Measurements from ENCODE around the gene POLR3E.

The POLR3E gene

DNA sequence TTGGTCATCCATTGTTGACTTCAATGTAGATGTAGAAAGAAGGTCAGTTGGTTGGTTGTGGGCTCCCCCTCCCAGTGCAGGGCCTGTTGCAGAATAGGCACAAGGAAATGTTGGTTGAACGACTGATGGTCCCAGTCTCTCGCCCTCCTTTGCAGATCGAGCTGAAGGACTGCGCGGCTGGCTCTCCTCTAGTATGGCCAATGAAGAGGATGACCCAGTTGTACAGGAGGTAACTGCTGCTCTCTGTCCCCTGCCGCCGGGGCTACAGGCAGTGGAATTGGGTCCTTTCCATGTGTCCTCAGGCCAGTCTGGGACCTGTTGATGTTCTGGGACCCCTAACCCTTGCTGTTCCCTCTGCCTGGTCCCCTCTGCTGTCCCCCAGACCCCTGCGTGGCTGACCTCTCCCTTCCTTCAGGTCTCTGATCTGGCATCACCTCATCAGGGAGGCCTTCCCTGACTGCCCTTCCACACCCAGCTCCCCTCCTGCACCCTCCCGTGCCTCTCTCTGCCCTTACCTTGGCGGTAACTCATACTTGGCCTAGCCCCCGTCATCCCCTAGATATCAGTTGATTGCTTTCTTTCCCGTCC, 5.7 kb downstream of the POLR3E start:
- DNase-seq (ENCODE audit: low read depth, low spot score): no peak
- Histone ChIP-seq H3K9ac (ENCODE audit: insufficient read length, low read depth) (no peak overlapping the region), H3K36me3 (ENCODE audit: insufficient read depth, insufficient read length, low read length) (peaks cover 88% of the 10 kb centered on the region), H3K4me3 (ENCODE audit: insufficient read length, low read depth) (no peak overlapping the region), H3K9me3 (ENCODE audit: insufficient read depth, low read length) (no peaks in the 10 kb centered on the region), H3K27me3 (ENCODE audit: insufficient read depth, insufficient read length) (no peaks in the 10 kb centered on the region), H3K4me1 (ENCODE audit: insufficient read depth, insufficient read length) (peaks cover 2% of the 10 kb centered on the region)
- no peak for TF ChIP-seq SUZ12 (IDR thresholded peaks at IDR 0.05; ENCODE audit: extremely low read depth, insufficient read depth, insufficient read length)
- no peak for TF ChIP-seq YY1 (IDR thresholded peaks at IDR 0.05; ENCODE audit: insufficient read depth, insufficient read length)
- TF ChIP-seq ZNF274 (IDR thresholded peaks at IDR 0.05; ENCODE audit: low read depth, low read length): no peak

DNA sequence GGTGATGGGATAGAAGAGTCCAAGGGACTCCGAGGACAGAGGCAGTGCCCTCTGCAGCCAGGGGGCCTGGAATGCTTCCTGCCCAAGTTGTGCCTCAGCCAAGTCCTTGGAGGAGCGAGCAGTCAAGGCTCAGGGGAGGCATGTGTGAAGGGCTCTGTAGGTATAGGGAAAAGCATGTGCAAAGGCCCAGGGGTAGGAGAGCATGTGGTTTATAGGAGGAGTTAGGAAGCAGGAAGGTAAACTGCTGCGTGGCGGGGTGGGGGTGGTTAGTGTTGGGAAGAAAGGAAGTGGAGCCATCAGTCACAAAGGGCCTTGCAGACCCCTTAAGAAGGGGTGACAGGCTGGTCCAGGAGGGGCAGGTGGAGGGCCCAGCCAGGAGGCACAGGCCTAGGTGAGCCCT, 7.2 kb downstream of the POLR3E start:
- no peak overlapping the region for H3K9ac ChIP-seq (ENCODE audit: insufficient read length, low read depth)
- H3K4me3 ChIP-seq (ENCODE audit: insufficient read length, low read depth): no peak overlapping the region
- H3K27me3 ChIP-seq (ENCODE audit: insufficient read depth, insufficient read length): no peaks in the 10 kb centered on the region
- no peak for TF ChIP-seq ZNF274 (IDR thresholded peaks at IDR 0.05; ENCODE audit: low read depth, low read length)
- TF ChIP-seq SUZ12 (IDR thresholded peaks at IDR 0.05; ENCODE audit: extremely low read depth, insufficient read depth, insufficient read length): no peak
- TF ChIP-seq YY1 (IDR thresholded peaks at IDR 0.05; ENCODE audit: insufficient read depth, insufficient read length): no peak
- peaks cover 96% of the 10 kb centered on the region for H3K36me3 ChIP-seq (ENCODE audit: insufficient read depth, insufficient read length, low read length)
- H3K4me1 ChIP-seq (ENCODE audit: insufficient read depth, insufficient read length): peaks cover 2% of the 10 kb centered on the region
- H3K9me3 ChIP-seq (ENCODE audit: insufficient read depth, low read length): no peaks in the 10 kb centered on the region
- no peak for DNase-seq (ENCODE audit: low read depth, low spot score)

- Histone ChIP-seq H3K4me3 (ENCODE audit: insufficient read length, low read depth) (no peak overlapping the region), H3K27me3 (ENCODE audit: insufficient read depth, insufficient read length) (no peaks in the 10 kb centered on the region), H3K36me3 (ENCODE audit: insufficient read depth, insufficient read length, low read length) (peaks cover 95% of the 10 kb centered on the region), H3K4me1 (ENCODE audit: insufficient read depth, insufficient read length) (no peaks in the 10 kb centered on the region), H3K9me3 (ENCODE audit: insufficient read depth, low read length) (no peaks in the 10 kb centered on the region), H3K9ac (ENCODE audit: insufficient read length, low read depth) (no peak overlapping the region)
- no peak for DNase-seq (ENCODE audit: low read depth, low spot score)
- TF ChIP-seq ZNF274 (IDR thresholded peaks at IDR 0.05; ENCODE audit: low read depth, low read length) (no peak), YY1 (IDR thresholded peaks at IDR 0.05; ENCODE audit: insufficient read depth, insufficient read length) (no peak), SUZ12 (IDR thresholded peaks at IDR 0.05; ENCODE audit: extremely low read depth, insufficient read depth, insufficient read length) (no peak)
Measured at GRCh38 chr16:22306788-22307187, 9.6 kb downstream of the POLR3E start.

- H3K9me3 ChIP-seq (ENCODE audit: insufficient read depth, low read length): no peaks in the 10 kb centered on the region
- H3K4me1 ChIP-seq (ENCODE audit: insufficient read depth, insufficient read length): no peaks in the 10 kb centered on the region
- H3K27me3 ChIP-seq (ENCODE audit: insufficient read depth, insufficient read length): no peaks in the 10 kb centered on the region
- H3K9ac ChIP-seq (ENCODE audit: insufficient read length, low read depth): no peak overlapping the region
- H3K36me3 ChIP-seq (ENCODE audit: insufficient read depth, insufficient read length, low read length): peaks cover 95% of the 10 kb centered on the region
- no peak for TF ChIP-seq ZNF274 (IDR thresholded peaks at IDR 0.05; ENCODE audit: low read depth, low read length)
- no peak for TF ChIP-seq SUZ12 (IDR thresholded peaks at IDR 0.05; ENCODE audit: extremely low read depth, insufficient read depth, insufficient read length)
- no peak for TF ChIP-seq YY1 (IDR thresholded peaks at IDR 0.05; ENCODE audit: insufficient read depth, insufficient read length)
- DNase-seq (ENCODE audit: low read depth, low spot score): no peak
- H3K4me3 ChIP-seq (ENCODE audit: insufficient read length, low read depth): no peak overlapping the region
Measured at GRCh38 chr16:22307838-22308237, 10.6 kb downstream of the POLR3E start.

DNA sequence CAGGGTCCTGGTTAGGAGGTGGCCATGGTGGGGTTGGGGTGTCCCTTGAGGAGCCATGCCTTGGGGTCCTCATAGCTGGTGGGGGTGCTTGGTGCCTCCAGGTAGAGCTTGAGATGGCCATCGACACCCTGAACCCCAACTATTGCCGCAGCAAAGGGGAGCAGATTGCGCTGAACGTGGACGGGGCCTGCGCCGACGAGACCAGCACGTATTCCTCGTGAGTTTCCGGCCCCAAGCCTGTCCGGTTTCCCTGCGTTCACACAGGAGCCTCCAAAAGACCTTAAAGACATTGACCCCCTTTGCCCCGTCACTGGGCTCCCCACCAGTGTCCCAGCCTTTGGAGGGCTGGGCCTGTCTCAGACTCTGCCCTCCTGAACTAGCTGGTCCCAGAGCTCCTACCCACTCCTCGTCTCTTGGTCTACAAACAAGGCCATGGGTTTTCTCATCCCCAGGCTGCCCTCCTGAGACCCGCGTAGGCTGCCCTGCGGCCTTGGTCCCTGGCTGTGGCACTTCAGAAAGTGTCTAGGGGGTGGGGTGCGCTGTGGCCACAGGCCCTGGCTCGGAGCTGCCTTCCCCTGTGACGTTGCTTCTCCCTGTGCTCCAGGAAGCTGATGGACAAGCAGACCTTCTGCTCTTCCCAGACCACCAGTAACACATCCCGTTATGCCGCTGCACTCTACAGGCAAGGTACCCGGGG, 11.8 kb downstream of the POLR3E start:
- Histone ChIP-seq H3K4me3 (ENCODE audit: insufficient read length, low read depth) (no peak overlapping the region), H3K9ac (ENCODE audit: insufficient read length, low read depth) (no peak overlapping the region), H3K36me3 (ENCODE audit: insufficient read depth, insufficient read length, low read length) (peaks cover 95% of the 10 kb centered on the region), H3K9me3 (ENCODE audit: insufficient read depth, low read length) (no peaks in the 10 kb centered on the region), H3K4me1 (ENCODE audit: insufficient read depth, insufficient read length) (no peaks in the 10 kb centered on the region), H3K27me3 (ENCODE audit: insufficient read depth, insufficient read length) (no peaks in the 10 kb centered on the region)
- TF ChIP-seq SUZ12 (IDR thresholded peaks at IDR 0.05; ENCODE audit: extremely low read depth, insufficient read depth, insufficient read length) (no peak), ZNF274 (IDR thresholded peaks at IDR 0.05; ENCODE audit: low read depth, low read length) (no peak), YY1 (IDR thresholded peaks at IDR 0.05; ENCODE audit: insufficient read depth, insufficient read length) (no peak)
- DNase-seq (ENCODE audit: low read depth, low spot score): no peak

- H3K9ac ChIP-seq (ENCODE audit: insufficient read length, low read depth): no peak overlapping the region
- no peak for DNase-seq (ENCODE audit: low read depth, low spot score)
- peaks cover 89% of the 10 kb centered on the region for H3K36me3 ChIP-seq (ENCODE audit: insufficient read depth, insufficient read length, low read length)
- no peaks in the 10 kb centered on the region for H3K9me3 ChIP-seq (ENCODE audit: insufficient read depth, low read length)
- no peak for TF ChIP-seq YY1 (IDR thresholded peaks at IDR 0.05; ENCODE audit: insufficient read depth, insufficient read length)
- H3K27me3 ChIP-seq (ENCODE audit: insufficient read depth, insufficient read length): no peaks in the 10 kb centered on the region
- H3K4me1 ChIP-seq (ENCODE audit: insufficient read depth, insufficient read length): no peaks in the 10 kb centered on the region
- H3K4me3 ChIP-seq (ENCODE audit: insufficient read length, low read depth): no peak overlapping the region
Measured at GRCh38 chr16:22311520-22311919, 14.3 kb downstream of the POLR3E start.

DNA sequence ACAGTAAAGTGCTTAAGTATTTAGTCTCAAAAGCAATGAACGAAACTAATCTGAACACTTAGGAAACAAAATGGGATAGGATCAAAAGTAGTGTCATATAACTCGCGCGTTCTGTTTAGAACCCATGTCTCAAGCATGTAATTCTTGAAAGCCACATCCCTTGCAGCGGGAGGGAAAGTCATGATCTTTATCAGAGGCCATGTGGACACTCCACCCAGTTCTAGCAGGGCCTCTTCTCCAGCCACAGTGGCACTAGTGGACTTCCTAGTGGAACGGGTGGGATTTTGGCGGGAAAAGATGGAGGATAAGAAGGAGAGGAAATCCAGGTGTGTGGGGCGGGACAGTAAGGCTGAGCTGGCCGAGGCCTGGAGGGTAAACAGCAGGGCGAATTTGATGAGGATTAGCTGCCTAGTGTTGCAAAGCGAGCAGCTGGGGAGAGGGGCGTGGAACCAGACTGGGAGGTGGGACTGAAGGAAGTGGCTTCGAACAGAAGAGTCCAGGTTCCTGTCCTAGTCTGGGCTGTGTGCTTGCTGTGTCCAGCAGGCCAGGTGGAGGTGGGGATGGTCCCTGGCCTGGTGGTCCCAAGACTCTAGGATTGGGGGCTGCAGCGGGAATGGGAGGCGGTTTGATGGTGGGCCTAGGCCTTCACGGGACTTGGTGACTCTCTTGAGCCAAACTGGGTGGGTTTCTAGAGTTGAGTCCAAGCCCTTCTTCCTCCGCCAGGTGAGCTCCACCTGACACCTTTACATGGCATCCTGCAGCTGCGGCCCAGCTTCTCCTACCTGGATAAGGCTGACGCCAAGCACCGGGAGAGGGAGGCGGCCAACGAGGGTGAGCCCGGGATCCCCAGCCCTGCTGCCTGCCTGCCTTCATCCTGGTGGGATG, 15.9 kb downstream of the POLR3E start:
- DNase-seq (ENCODE audit: low read depth, low spot score): no peak
- TF ChIP-seq YY1 (IDR thresholded peaks at IDR 0.05; ENCODE audit: insufficient read depth, insufficient read length) (no peak), SUZ12 (IDR thresholded peaks at IDR 0.05; ENCODE audit: extremely low read depth, insufficient read depth, insufficient read length) (no peak), ZNF274 (IDR thresholded peaks at IDR 0.05; ENCODE audit: low read depth, low read length) (no peak)
- Histone ChIP-seq H3K9ac (ENCODE audit: insufficient read length, low read depth) (no peak overlapping the region), H3K27me3 (ENCODE audit: insufficient read depth, insufficient read length) (no peaks in the 10 kb centered on the region), H3K4me1 (ENCODE audit: insufficient read depth, insufficient read length) (no peaks in the 10 kb centered on the region), H3K36me3 (ENCODE audit: insufficient read depth, insufficient read length, low read length) (peaks cover 88% of the 10 kb centered on the region), H3K4me3 (ENCODE audit: insufficient read length, low read depth) (no peak overlapping the region), H3K9me3 (ENCODE audit: insufficient read depth, low read length) (no peaks in the 10 kb centered on the region)

All from NT2/D1 (cell line).